NCI-H1417 (cell line): ENCODE data around the gene FBLL1.
"Not testable (repeated sequence)": the region's sequence is repeated elsewhere in the genome, so short reads cannot be mapped to it uniquely, and the experiment has no call there.

Experiments
- DNase-seq, 3 experiments: peaks; one replicate each; lab custom pipeline; 2025; lab: John Stamatoyannopoulos, UW

Gene FBLL1

DNA sequence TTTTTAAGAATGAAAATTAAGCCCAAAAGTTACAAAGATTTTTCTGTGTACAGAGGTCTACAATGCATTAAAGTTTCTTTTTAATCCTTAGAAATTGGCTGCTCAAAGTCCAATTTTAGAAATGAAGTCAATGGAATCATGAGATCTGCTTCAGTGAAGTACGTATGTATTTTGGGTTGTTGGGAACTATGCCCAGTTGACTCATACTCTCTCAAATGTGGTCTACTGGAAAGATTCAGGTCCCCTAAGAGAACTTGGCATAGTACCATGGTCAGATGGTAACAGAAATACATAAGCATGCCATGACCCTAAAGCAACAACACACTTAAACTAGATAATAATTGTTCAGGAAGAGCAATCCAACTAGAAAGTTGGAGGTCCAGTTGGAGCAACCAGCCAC, 23.0 kb downstream of the FBLL1 start:
- DNase-seq: no peak

DNA sequence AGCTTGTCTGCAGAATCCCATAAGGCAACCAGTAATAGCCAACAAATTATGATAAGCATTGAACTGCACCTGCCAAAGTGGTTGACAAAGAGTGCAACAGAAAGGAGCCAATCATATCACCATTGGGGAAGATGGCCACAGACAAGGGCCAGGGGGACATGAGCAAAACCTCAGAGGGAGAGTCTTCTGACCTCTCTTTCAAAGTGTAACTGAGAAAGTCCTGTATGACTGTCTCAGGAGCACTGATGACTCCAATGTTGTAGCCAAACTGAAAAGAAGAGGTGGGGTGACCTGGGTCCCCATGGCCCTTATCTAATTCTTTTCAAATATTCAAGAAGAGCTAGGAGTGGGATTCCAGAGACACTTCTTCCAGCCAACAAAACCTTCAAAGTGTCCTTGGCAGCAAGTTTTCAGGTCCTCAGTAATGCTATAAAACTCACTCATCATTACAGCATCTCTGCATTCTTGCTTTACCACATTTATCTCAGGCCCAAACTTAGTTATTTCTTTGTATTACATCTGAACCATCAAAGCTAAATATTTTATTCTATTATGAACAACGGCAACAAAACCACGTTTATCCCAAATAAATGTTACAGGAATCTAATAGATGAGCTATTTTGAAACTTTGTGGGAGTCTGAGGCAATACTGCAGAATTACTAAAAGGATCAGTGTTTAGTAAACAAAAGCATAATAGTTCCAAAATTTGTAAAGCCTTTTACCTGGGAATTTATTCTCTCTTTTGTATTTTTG, 24.4 kb downstream of the FBLL1 start:
- no peak for DNase-seq

DNA sequence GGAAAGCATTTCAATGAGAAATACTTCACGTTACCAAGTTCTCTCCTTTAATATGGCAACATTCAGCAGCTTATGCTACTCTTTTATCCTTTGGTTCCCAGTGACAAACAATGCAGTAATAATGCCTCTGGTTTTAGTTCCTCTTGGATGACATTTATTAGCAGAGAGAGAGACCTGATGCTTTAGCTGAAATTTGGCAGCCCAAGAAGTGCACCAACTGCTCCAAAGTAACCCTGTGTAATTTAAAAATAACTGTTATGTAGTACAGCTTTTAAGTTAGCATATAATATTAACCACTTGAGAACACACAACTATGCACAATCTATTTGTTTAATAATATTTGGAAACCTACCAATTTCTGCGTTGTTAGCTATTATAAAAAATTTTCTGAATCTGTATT, 28.3 kb downstream of the FBLL1 start:
- no peak for DNase-seq

DNA sequence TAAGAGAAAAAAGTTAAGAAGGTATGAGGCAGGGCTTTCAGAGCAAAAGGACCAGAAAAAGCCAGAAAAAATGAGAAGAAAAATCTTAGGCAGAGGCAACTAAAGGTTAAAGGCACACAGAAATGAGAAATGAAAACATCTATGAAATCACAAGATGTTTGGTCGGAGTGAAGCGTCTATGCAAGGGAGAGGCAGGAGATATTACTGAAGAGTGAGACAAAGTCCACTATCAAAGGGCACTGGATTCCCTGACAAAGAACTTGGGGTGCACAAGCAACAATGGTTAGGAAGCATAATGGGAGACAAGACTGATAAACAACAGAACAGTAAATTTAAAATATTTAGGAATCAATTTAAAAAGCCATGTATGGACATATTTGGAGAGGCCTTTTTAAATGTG, 33.2 kb downstream of the FBLL1 start:
- no peak for DNase-seq

DNA sequence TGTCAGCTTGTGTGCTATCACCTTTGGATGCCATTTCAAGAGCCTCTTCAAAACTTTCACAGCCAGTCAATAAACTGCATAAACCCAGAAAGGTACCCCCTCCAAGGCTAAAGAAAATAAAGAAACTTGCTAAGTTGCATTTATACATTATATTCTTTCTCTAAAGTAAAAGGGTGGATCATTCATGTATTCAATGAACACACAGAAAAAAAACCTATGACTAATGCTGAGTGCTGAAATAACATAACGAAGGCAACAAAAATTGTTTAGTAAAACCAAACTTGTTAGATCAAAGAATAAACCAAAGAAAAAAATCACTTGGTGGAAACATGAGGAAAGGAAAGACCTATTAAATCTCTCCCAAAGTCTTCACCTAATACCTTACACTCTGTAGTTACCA, 34.9 kb downstream of the FBLL1 start:
- no peak for DNase-seq

DNA sequence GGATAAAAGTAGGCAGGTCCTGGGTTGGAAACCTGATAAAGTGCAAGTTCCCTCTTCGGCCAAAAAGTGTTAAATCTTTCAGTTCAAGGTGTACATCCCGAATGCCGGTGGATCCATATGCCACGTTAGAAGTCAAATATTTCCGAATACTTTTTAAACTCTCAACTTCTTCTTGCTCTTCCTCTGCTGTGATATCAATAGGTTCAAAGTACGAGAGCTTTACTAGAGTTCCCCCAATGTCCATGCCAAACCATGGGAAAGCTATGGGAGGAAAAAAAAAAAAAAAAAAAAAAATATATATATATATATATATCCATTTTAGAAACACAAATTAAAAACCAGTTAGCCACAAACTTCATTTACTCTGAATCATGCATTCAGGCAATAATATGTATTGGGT, 39.6 kb downstream of the FBLL1 start:
- no peak for DNase-seq

DNA sequence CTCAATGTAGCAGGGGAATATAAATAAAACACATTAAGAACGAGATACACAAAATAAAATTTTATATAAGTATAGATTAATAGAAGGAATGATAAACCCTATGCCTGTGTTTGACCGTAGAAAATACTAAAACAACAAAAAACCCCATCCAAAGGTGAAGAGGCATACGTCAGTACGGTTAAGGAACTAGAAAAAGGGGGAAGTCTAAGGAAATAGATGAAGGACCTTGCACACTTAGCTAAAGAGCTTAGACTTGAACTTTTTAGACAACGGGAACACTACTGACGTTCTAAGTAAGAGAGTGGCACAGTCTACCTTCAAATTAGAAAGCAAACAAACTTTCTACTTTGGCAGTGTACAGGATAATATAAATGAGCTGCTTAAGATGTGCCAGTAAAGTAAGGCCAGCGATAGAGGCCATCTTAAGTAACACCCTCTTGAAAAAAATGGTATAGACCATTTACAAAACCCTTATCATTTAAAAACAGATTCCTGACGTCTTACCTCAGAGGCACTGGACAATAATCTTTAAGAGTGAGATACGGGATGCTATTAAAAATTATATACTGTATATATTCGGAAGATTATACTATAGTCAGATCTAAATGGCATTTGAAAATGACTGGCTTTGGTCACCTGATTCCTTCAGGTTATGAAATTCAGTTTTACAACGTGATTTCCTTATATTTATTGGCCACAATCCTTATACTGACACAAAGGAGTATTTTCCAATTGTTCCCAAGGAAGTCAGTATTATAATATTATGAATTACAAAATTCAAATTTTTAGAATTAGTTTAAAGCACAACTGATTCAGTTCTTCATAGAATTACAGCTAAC, 41.6 kb downstream of the FBLL1 start:
- DNase-seq: no peak

DNA sequence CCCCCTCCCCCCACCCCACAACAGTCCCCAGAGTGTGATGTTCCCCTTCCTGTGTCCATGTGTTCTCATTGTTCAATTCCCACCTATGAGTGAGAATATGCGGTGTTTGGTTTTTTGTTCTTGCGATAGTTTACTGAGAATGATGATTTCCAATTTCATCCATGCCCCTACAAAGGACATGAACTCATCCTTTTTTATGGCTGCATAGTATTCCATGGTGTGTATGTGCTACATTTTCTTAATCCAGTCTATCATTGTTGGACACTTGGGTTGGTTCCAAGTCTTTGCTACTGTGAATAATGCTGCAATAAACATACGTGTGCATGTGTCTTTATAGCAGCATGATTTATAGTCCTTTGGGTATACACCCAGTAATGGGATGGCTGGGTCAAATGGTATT, 44.6 kb downstream of the FBLL1 start:
- DNase-seq: not testable (repeated sequence)

DNA sequence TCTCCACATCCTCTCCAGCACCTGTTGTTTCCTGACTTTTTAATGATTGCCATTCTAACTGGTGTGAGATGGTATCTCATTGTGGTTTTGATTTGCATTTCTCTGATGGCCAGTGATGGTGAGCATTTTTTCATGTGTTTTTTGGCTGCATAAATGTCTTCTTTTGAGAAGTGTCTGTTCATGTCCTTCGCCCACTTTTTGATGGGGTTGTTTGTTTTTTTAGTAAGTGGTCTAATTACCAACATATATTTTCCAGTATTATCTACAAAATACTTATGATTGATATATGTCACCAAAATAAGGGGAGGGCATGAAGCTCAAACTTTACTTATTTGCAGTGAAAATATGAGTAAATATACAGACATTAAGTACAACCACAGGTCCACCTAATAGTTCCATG, 45.1 kb downstream of the FBLL1 start:
- not testable (repeated sequence) for DNase-seq

DNA sequence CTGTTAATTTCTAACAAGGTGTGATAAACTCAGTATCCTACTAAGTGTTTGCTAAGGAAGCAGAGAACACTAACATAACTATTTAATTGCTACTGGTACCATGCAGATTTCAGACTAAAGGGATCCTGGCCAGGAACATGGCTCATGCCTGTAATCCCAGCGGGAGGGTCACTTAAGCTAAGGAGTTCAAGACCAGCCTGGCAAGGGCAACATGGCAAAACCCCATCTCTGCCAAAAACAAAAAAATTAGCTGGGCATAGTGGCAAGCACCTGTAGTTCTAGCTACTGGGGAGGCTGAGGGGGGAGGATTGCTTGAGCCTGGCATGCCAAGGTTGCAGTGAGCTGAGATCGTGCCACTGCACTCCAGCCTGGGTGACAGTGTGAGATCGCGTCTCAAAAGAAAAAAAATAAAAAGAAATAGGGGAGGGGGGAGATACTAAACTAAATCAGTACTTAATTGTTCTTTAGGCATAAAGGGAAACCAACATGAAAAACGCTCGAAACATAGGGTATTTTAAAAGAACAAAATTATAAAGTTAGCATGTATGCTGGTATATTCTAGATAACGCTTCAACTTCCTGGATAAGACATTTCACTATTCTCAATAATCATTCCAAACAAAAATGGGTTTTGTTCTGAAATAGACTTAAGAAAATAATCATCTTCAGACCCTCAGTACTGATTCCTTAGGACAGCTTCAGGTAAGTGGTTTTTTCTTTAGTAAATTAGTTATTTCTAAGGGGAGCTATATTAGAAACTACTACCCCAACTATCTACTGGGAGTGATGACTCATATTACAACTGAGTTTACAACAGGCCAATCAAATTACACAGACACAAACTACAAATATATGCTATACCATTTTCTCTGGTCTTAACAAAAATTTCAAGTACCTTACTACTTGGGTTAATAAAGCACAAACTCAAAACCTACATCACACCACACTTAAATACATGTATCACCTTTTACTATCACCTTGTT, 46.6 kb downstream of the FBLL1 start:
- no peak for DNase-seq

DNA sequence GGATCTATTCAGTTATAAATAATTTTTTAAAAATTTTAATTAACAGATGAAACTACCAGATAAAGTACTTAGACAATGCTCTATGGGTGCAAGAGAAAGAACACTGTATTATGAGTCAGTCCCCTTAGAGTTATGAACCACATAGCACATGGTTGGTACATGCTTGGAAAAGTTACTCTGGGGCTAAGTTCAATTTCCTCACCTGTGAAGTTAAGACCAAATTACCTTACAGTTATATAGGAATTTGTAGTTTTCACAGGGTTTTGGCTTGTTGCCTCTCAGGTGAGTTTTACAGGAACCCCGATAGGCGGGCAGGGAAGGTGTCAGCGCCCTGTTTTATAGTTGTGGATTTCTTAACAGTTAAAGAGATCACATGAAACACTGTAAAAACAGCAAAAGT, 48.9 kb downstream of the FBLL1 start:
- DNase-seq: no peak

DNA sequence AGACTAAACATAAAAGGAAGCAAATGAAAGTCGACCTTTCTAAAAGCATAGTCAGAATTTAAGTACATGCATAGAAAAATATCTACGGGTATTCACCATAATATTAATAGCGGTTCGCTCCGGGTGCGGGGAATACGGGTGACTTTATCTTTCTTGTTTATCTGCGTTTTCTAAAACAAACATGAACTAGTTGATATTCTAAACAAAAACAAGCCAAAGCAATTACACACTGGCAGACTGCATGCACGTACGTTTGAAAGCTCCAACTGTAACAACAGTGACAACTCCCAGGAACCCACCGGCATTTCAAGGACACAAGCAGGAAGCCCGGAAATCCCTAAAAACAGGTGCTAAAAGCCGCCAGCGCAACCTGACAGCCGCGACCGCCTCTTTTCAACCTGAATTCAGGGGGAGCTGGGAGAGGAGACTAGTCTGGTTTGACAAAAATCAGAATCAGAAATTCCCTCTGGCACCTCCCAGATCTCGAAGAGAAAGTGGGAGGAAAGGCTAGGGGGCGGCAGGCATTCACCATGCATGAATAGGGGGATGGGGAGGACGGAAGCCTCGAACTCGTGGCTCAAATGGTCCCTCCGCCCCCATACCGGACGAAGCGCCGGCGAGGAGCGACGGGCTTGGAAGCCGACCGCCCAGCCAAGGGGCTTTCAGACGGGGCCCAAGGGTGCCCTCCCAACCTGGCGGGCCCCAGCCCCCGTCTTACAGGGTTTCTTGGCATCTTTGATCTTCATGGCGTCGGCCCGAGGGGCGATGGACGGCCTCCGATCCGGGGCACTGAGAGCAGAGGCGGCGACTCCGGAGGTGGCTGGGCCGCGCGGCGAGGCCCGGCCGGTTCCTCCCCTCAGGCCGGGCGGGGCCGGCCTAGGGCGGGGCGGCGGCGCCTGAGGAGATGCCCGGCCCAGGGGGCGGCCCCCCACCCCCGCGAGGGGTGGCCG, 49.7 kb downstream of the FBLL1 start, which contains the start of gene PANK3:
PANK3 (minus strand) TSS at position 831 of the 950 bp plus-strand sequence; CDS start at position 746, 85 bp downstream.
- peak; percentile 82 to 89 (median 84) for DNase-seq

DNA sequence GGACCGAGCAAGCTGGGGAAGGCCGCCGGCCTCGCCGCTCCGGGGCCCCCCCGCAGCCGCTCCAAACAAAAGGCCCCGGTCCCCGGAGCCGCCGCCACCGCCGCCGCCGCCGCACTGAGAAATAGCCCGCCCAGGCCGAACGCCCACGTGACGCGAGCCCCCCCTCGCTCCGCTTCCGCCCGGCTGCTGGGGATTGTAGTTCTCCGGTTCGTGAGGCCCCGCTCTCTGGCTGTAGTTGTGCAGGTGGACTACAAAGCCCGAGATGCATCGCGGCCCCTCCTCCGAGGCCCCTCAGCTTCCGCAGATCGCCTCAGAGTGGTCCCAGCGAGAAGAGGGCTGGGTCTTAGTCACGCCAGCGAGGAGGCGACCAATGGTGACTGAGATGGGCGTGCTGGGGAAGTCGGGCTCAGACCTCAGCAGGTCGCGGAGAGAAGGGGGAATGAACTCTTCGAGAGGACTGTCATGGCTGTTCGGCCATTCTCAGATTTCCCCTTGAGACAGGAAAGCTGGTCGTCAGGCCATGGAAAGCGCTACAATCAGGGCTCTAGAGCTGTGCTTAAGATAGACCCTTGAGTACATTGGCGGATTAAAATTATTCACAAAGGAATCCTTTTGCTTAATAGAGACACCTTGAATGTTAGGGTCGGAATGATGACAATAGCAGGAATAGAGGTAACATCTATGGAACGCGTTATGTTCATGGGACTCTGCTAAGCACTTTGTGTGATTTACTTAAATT, 50.6 kb downstream of the FBLL1 start:
- DNase-seq: peak; percentile 93 to 97 (median 96)

DNA sequence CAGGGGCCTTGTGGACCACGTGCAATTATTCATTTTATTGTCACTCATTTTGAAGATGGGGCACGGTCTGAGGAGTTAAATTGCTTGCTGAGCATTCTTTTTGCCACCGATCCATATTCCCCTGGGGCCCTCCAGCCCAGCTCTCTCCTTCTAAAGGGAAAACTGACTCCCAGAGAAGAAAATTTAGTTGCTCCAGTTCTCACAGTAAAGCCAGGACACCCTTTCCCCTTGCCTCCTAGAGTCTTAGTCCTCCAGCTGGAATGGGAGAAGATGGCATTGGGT, 51.1 kb downstream of the FBLL1 start:
- DNase-seq: peak in 1 of 3 experiments; percentile 55
